22Rv1 (cell line): Measurements from ENCODE around the gene COQ2.
"Not testable (repeated sequence)": the region's sequence is repeated elsewhere in the genome, so short reads cannot be mapped to it uniquely, and the experiment has no call there.

Experiments
- H3K27ac ChIP-seq: fragments of 450-650 bp; 2 replicates; pipeline ENCODE4 v1.5.1; 2017
- ZFX ChIP-seq: fragments of 450-650 bp; IDR thresholded peaks from 2 replicates; pipeline ENCODE4 v1.6.1; 2017; ENCODE audit warnings: antibody characterized with exemption, borderline replicate concordance
- TF ChIP-seq, protein P1 (sequence below): fragments of 450-650 bp; IDR thresholded peaks from 2 replicates; pipeline ENCODE4 v1.5.1; 2017; ENCODE audit warnings: mild to moderate bottlenecking

The COQ2 gene

GRCh38 chr4:83281307-83281706 lies 3.3 kb downstream of the COQ2 start:
- no peak overlapping the region for H3K27ac ChIP-seq
- TF ChIP-seq ZFX, result no peak
- TF ChIP-seq, protein P1, sequence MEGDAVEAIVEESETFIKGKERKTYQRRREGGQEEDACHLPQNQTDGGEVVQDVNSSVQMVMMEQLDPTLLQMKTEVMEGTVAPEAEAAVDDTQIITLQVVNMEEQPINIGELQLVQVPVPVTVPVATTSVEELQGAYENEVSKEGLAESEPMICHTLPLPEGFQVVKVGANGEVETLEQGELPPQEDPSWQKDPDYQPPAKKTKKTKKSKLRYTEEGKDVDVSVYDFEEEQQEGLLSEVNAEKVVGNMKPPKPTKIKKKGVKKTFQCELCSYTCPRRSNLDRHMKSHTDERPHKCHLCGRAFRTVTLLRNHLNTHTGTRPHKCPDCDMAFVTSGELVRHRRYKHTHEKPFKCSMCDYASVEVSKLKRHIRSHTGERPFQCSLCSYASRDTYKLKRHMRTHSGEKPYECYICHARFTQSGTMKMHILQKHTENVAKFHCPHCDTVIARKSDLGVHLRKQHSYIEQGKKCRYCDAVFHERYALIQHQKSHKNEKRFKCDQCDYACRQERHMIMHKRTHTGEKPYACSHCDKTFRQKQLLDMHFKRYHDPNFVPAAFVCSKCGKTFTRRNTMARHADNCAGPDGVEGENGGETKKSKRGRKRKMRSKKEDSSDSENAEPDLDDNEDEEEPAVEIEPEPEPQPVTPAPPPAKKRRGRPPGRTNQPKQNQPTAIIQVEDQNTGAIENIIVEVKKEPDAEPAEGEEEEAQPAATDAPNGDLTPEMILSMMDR, result no peak

DNA sequence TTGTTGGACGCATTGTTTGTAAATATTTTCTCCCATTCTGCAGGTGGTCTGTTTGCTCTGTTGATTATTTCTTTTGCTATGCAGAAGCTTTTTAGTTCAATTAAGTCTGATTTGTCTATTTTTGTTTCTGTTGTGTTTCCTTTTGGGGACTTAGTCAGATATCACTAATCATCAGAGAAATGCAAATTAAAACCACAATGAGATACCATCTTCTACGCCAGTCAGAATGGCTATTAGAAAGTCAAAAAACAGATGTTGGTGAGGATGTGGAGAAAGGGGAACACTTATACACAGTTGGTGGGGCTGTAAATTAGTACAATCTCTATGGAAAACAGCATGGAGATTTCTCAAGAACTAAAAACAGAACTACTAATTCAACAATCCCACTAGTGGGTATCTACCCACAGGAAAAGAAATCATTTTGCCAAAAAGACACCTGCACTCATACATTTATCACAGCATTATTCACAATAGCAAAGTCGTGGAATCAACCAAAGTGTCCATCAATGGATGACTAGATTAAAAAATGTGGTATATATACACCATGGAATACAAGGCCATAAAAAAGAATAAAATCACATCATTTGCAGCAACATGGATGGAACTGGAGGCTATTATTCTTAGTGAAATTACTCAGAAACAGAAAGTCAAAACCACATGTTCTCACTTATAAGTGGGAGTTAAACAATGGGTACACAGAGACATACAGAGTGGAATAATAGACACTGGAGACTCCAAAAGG lies 8.1 kb downstream of the COQ2 start:
- TF ChIP-seq ZFX, result no peak
- TF ChIP-seq, protein P1, result no peak
- H3K27ac ChIP-seq, result no peak overlapping the region

DNA sequence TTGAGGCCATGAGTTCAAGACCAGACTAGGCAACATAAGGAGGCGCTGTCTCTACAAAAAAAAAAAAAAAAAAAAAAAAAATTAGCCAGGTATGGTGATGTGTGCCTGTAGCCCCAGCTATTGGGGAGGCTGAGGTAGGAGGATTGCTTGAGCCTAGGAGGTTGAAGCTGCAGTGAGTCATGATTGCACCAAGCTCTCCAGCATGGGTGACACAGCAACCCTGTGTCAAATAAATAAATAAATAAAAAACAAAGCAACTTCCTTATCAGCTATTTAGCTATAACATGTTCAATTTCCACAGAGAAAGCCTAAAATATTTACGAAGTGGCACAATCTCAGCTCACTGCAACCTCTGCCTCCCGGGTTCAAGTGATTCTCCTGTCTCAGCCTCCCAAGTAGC lies 10.7 kb downstream of the COQ2 start:
- not testable (repeated sequence) for H3K27ac ChIP-seq

- no peak overlapping the region for H3K27ac ChIP-seq
Measured at GRCh38 chr4:83272900-83273299, 11.7 kb downstream of the COQ2 start.

GRCh38 chr4:83269256-83269655 lies 15.3 kb downstream of the COQ2 start:
- no peak overlapping the region for H3K27ac ChIP-seq
- TF ChIP-seq, protein P1, result no peak
- no peak for TF ChIP-seq ZFX

More at GRCh38 chr4:83272900-83273299, 11.7 kb downstream of the COQ2 start:
- TF ChIP-seq, protein P1, result no peak
- no peak for TF ChIP-seq ZFX

DNA sequence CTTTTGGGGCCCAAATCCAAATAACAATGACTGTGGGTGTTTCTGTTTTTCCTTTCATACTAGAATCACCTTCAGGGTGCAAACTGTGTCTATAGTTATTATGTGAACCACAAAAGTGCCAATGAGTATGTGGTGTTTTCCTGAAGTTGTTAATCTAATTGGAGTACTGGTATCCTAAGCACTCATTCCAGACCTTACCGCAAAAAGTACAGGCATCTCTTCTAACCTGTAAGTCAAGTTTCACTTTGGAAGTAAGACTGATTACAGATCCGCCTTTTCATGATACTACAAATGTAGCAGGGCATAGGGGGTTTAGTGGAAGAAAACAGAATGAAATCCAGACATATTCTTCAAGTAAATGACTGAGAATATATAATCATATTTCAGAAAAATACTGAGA lies 16.1 kb downstream of the COQ2 start:
- no peak overlapping the region for H3K27ac ChIP-seq
- TF ChIP-seq, protein P1, result no peak
- no peak for TF ChIP-seq ZFX

- no peak overlapping the region for H3K27ac ChIP-seq
- TF ChIP-seq, protein P1, result no peak
- TF ChIP-seq ZFX, result no peak
Measured at GRCh38 chr4:83267830-83268475, 16.6 kb downstream of the COQ2 start.
